Measurements from ENCODE around the gene GRIP2. TPM values are rescaled to one million over a fixed set of nuclear protein-coding genes. Genes with fewer than 3 reads are reported as not detected.
"Not testable (repeated sequence)": the region's sequence is repeated elsewhere in the genome, so short reads cannot be mapped to it uniquely, and the experiment has no call there.

Gene GRIP2
- total and polyA plus RNA-seq, 4 donors, result 0.50 to 8.6 (median 1.9) TPM

DNA sequence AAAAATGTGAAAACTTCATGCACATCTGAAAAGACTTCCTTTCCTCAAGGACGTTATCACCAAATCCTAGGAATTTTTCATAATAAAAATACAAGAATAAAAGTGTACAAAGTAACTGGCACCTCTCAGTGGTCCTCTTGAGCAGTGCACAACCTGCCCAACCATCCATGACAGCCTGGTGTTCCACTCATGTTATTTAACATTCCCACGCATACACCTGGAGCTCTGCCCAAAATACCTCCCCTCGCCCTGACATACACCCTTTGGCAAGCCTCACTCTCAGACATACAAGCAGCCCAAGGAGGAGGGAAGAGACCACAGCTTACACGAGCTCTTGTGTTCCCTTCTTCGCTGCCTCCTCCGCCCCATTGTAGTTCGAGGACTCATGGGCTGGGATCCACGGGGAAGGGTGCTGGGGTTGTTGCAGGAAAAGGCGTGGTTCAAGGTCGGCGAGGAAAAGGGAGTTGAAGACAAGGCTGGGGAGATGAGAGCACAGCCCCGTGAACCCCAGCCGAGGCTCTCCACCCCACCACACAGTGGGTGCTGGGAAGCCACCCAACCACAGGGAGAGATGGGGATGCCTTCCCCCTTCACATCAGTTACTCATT is 23.3 kb downstream of the GRIP2 start:
- no peaks in the 10 kb centered on the region for H3K4me1 ChIP-seq (ENCODE audit: control insufficient read depth in 1 of 2, insufficient read depth in 2 of 2, low read length in 2 of 2)
- no peak overlapping the region for H3K27ac ChIP-seq (ENCODE audit: low read depth in 1 of 2, low read length in 2 of 2)
- no peaks in the 10 kb centered on the region for H3K36me3 ChIP-seq (ENCODE audit: control insufficient read depth in 1 of 2, insufficient read depth in 2 of 2, low read length in 1 of 2)
- no peaks in the 10 kb centered on the region for H3K27me3 ChIP-seq (ENCODE audit: control insufficient read depth in 1 of 2, insufficient read depth in 2 of 2, low read length in 1 of 2)
- DNase-seq (peak in 1 of 2 donors; percentile 58), ATAC-seq (ENCODE audit: low FRiP score) (no peak)
- H3K9me3 ChIP-seq (ENCODE audit: control insufficient read depth, low read length), result no peaks in the 10 kb centered on the region
- WGBS, 2 donors, result 87 to 91% methylated on average over 13 of the region's 13 CpGs
- intact Hi-C loops (cut with DNase I), result loop anchor here in 1 of 2 donors (10.0 kb wide), 1 partner anchor 398 kb away; no protein-coding TSS in a partner anchor
- no peak overlapping the region for H3K4me3 ChIP-seq (ENCODE audit: low read length in 2 of 2)

GRCh38 chr3:14515526-14515925 is 24.6 kb downstream of the GRIP2 start:
- 95 to 97% methylated on average over 11 of the region's 11 CpGs for WGBS, 2 donors
- ATAC-seq (ENCODE audit: low FRiP score); H3K27ac ChIP-seq (ENCODE audit: low read depth in 1 of 2, low read length in 2 of 2); H3K9me3 ChIP-seq (ENCODE audit: control insufficient read depth, low read length); H3K27me3 ChIP-seq (ENCODE audit: control insufficient read depth in 1 of 2, insufficient read depth in 2 of 2, low read length in 1 of 2); H3K4me3 ChIP-seq (ENCODE audit: low read length in 2 of 2); H3K4me1 ChIP-seq (ENCODE audit: control insufficient read depth in 1 of 2, insufficient read depth in 2 of 2, low read length in 2 of 2); H3K36me3 ChIP-seq (ENCODE audit: control insufficient read depth in 1 of 2, insufficient read depth in 2 of 2, low read length in 1 of 2): not testable (repeated sequence)
- DNase-seq, result peak in 1 of 2 donors; percentile 37
- intact Hi-C loops (cut with DNase I), result loop anchor here in 1 of 2 donors (10.0 kb wide), 1 partner anchor 399 kb away; no protein-coding TSS in a partner anchor

GRCh38 chr3:14514323-14514720 is 25.8 kb downstream of the GRIP2 start:
- intact Hi-C loops (cut with DNase I), result loop anchor here in 1 of 2 donors (10.0 kb wide), 1 partner anchor 400 kb away; no protein-coding TSS in a partner anchor
- ATAC-seq (ENCODE audit: low FRiP score) (no peak), DNase-seq (peak in 1 of 2 donors; percentile 72)
- H3K4me1 ChIP-seq (ENCODE audit: control insufficient read depth in 1 of 2, insufficient read depth in 2 of 2, low read length in 2 of 2), result no peaks in the 10 kb centered on the region
- H3K9me3 ChIP-seq (ENCODE audit: control insufficient read depth, low read length), result no peaks in the 10 kb centered on the region
- H3K4me3 ChIP-seq (ENCODE audit: low read length in 2 of 2), result no peak overlapping the region
- H3K36me3 ChIP-seq (ENCODE audit: control insufficient read depth in 1 of 2, insufficient read depth in 2 of 2, low read length in 1 of 2), result no peaks in the 10 kb centered on the region
- H3K27ac ChIP-seq (ENCODE audit: low read depth in 1 of 2, low read length in 2 of 2), result no peak overlapping the region
- WGBS, 2 donors, result 89 to 95% methylated on average over 17 of the region's 17 CpGs
- no peaks in the 10 kb centered on the region for H3K27me3 ChIP-seq (ENCODE audit: control insufficient read depth in 1 of 2, insufficient read depth in 2 of 2, low read length in 1 of 2)

GRCh38 chr3:14513566-14514322 is 26.4 kb downstream of the GRIP2 start:
- intact Hi-C loops (cut with DNase I), result loop anchor here in 1 of 2 donors (10.0 kb wide), 1 partner anchor 401 kb away; no protein-coding TSS in a partner anchor

GRCh38 chr3:14512942-14513327 is 27.2 kb downstream of the GRIP2 start:
- no peak overlapping the region for H3K27ac ChIP-seq (ENCODE audit: low read depth in 1 of 2, low read length in 2 of 2)
- ATAC-seq (ENCODE audit: low FRiP score), result no peak
- H3K27me3 ChIP-seq (ENCODE audit: control insufficient read depth in 1 of 2, insufficient read depth in 2 of 2, low read length in 1 of 2), result no peaks in the 10 kb centered on the region
- WGBS, 2 donors, result 79 to 80% methylated on average over 9 of the region's 9 CpGs
- no peaks in the 10 kb centered on the region for H3K9me3 ChIP-seq (ENCODE audit: control insufficient read depth, low read length)
- no peak overlapping the region for H3K4me3 ChIP-seq (ENCODE audit: low read length in 2 of 2)
- no peaks in the 10 kb centered on the region for H3K36me3 ChIP-seq (ENCODE audit: control insufficient read depth in 1 of 2, insufficient read depth in 2 of 2, low read length in 1 of 2)
- intact Hi-C loops (cut with DNase I), result loop anchor here in 1 of 2 donors (10.0 kb wide), 1 partner anchor 402 kb away; no protein-coding TSS in a partner anchor
- H3K4me1 ChIP-seq (ENCODE audit: control insufficient read depth in 1 of 2, insufficient read depth in 2 of 2, low read length in 2 of 2), result no peaks in the 10 kb centered on the region
- DNase-seq, result no peak

More at GRCh38 chr3:14513566-14514322, 26.4 kb downstream of the GRIP2 start:
- DNase-seq, result peak in 1 of 2 donors; percentile 66
- ATAC-seq (ENCODE audit: low FRiP score), result no peak
- H3K4me3 ChIP-seq (ENCODE audit: low read length in 2 of 2), result no peak overlapping the region
- H3K4me1 ChIP-seq (ENCODE audit: control insufficient read depth in 1 of 2, insufficient read depth in 2 of 2, low read length in 2 of 2), result no peaks in the 10 kb centered on the region
- no peaks in the 10 kb centered on the region for H3K27me3 ChIP-seq (ENCODE audit: control insufficient read depth in 1 of 2, insufficient read depth in 2 of 2, low read length in 1 of 2)
- H3K36me3 ChIP-seq (ENCODE audit: control insufficient read depth in 1 of 2, insufficient read depth in 2 of 2, low read length in 1 of 2), result no peaks in the 10 kb centered on the region
- H3K9me3 ChIP-seq (ENCODE audit: control insufficient read depth, low read length), result no peaks in the 10 kb centered on the region
- 78 to 79% methylated on average over 15 to 18 of the region's 18 CpGs for WGBS, 2 donors
- no peak overlapping the region for H3K27ac ChIP-seq (ENCODE audit: low read depth in 1 of 2, low read length in 2 of 2)

GRCh38 chr3:14512281-14512941 is 27.7 kb downstream of the GRIP2 start:
- Histone ChIP-seq H3K9me3 (ENCODE audit: control insufficient read depth, low read length) (no peaks in the 10 kb centered on the region), H3K4me3 (ENCODE audit: low read length in 2 of 2) (no peak overlapping the region), H3K27ac (ENCODE audit: low read depth in 1 of 2, low read length in 2 of 2) (no peak overlapping the region), H3K27me3 (ENCODE audit: control insufficient read depth in 1 of 2, insufficient read depth in 2 of 2, low read length in 1 of 2) (no peaks in the 10 kb centered on the region), H3K4me1 (ENCODE audit: control insufficient read depth in 1 of 2, insufficient read depth in 2 of 2, low read length in 2 of 2) (no peaks in the 10 kb centered on the region), H3K36me3 (ENCODE audit: control insufficient read depth in 1 of 2, insufficient read depth in 2 of 2, low read length in 1 of 2) (no peaks in the 10 kb centered on the region)
- no peak for ATAC-seq (ENCODE audit: low FRiP score)
- intact Hi-C loops (cut with DNase I), result loop anchor here in 1 of 2 donors (10.0 kb wide), 1 partner anchor 402 kb away; no protein-coding TSS in a partner anchor
- WGBS, 2 donors, result 85 to 87% methylated on average over 19 of the region's 19 CpGs
- peak in 1 of 2 donors; percentile 66 for DNase-seq

GRCh38 chr3:14511623-14512280 is 28.4 kb downstream of the GRIP2 start:
- no peaks in the 10 kb centered on the region for H3K4me1 ChIP-seq (ENCODE audit: control insufficient read depth in 1 of 2, insufficient read depth in 2 of 2, low read length in 2 of 2)
- H3K9me3 ChIP-seq (ENCODE audit: control insufficient read depth, low read length), result no peaks in the 10 kb centered on the region
- H3K36me3 ChIP-seq (ENCODE audit: control insufficient read depth in 1 of 2, insufficient read depth in 2 of 2, low read length in 1 of 2), result no peaks in the 10 kb centered on the region
- no peak overlapping the region for H3K4me3 ChIP-seq (ENCODE audit: low read length in 2 of 2)
- DNase-seq, result peak in 1 of 2 donors; percentile 36
- WGBS, 2 donors, result 81% methylated on average over 12 of the region's 12 CpGs
- intact Hi-C loops (cut with DNase I), result loop anchor here in 1 of 2 donors (10.0 kb wide), 1 partner anchor 403 kb away; no protein-coding TSS in a partner anchor
- no peaks in the 10 kb centered on the region for H3K27me3 ChIP-seq (ENCODE audit: control insufficient read depth in 1 of 2, insufficient read depth in 2 of 2, low read length in 1 of 2)
- no peak for ATAC-seq (ENCODE audit: low FRiP score)
- no peak overlapping the region for H3K27ac ChIP-seq (ENCODE audit: low read depth in 1 of 2, low read length in 2 of 2)
